Peyer's patch (tissue), 4 donors: ENCODE measurements around the gene NID1.

Source experiments
- POLR2A ChIP-seq, 2 donors: fragments of 450-650 bp; IDR thresholded peaks; one replicate each; pipeline ENCODE4 v1.5.1; 2017; ENCODE audit warnings: antibody characterized with exemption in 2 of 2, mild to moderate bottlenecking in 2 of 2, moderate library complexity in 2 of 2
- TF ChIP-seq, protein P1 (sequence below), 6 experiments: fragments of 450-650 bp in 4 of 6; fragments of 200-600 bp in 2 of 6; sonication (generic) in 1 of 6; IDR thresholded peaks; one replicate each; pipeline ENCODE4 v1.5.1; 2017 to 2019; ENCODE audit warnings: antibody characterized with exemption in 6 of 6, mild to moderate bottlenecking in 3 of 6, moderate library complexity in 1 of 6

GRCh38 chr1:236033336-236033735 is 31.6 kb downstream of the NID1 start:
- TF ChIP-seq, protein P1, sequence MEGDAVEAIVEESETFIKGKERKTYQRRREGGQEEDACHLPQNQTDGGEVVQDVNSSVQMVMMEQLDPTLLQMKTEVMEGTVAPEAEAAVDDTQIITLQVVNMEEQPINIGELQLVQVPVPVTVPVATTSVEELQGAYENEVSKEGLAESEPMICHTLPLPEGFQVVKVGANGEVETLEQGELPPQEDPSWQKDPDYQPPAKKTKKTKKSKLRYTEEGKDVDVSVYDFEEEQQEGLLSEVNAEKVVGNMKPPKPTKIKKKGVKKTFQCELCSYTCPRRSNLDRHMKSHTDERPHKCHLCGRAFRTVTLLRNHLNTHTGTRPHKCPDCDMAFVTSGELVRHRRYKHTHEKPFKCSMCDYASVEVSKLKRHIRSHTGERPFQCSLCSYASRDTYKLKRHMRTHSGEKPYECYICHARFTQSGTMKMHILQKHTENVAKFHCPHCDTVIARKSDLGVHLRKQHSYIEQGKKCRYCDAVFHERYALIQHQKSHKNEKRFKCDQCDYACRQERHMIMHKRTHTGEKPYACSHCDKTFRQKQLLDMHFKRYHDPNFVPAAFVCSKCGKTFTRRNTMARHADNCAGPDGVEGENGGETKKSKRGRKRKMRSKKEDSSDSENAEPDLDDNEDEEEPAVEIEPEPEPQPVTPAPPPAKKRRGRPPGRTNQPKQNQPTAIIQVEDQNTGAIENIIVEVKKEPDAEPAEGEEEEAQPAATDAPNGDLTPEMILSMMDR (IDR thresholded peaks at IDR 0.05) = no peak
- TF ChIP-seq POLR2A (IDR thresholded peaks at IDR 0.05) = no peak
